ENCODE data around the gene LAMC1.

DNA sequence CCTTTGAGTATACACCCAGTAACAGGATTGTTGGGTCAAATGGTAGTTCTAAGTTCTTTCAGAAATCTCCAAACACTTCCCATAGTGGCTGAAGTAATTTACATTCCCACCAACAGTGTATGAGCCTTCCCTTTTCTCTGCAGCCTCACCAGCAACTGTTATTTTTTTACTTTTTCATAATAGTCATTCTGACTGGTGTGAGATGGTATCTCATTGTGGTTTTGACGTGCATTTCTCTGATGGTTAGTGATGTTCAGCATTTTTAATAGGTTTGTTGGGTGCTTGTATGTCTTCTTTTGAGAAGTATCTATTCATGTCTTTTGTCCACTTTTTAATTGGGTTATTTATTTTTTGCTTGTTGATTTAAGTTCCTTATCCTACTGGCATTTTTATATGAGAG is 26.4 kb upstream of the LAMC1 start:
- TF ChIP-seq, protein P1, sequence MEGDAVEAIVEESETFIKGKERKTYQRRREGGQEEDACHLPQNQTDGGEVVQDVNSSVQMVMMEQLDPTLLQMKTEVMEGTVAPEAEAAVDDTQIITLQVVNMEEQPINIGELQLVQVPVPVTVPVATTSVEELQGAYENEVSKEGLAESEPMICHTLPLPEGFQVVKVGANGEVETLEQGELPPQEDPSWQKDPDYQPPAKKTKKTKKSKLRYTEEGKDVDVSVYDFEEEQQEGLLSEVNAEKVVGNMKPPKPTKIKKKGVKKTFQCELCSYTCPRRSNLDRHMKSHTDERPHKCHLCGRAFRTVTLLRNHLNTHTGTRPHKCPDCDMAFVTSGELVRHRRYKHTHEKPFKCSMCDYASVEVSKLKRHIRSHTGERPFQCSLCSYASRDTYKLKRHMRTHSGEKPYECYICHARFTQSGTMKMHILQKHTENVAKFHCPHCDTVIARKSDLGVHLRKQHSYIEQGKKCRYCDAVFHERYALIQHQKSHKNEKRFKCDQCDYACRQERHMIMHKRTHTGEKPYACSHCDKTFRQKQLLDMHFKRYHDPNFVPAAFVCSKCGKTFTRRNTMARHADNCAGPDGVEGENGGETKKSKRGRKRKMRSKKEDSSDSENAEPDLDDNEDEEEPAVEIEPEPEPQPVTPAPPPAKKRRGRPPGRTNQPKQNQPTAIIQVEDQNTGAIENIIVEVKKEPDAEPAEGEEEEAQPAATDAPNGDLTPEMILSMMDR (optimal IDR thresholded peaks at IDR 0.05 in 1 of 3, IDR thresholded peaks at IDR 0.05 in 1 of 3, conservative IDR thresholded peaks at IDR 0.05 in 1 of 3; ENCODE audit: extremely low read depth in 1 of 3, insufficient read depth in 2 of 3, low read length in 3 of 3), result no peak
- no peak for TF ChIP-seq EZH2 (IDR thresholded peaks at IDR 0.05; ENCODE audit: low read length)

All from keratinocyte (primary cell).